ENCODE data around the gene PHF2. TPM values are rescaled to one million over a fixed set of nuclear protein-coding genes. Genes with fewer than 3 reads are reported as not detected.

The PHF2 gene
- total and polyA plus RNA-seq, 2 donors (not counting 1 experiment from before 2014, with no cell fraction given): 11.0 to 28.8 TPM

- Histone ChIP-seq H2AFZ (ENCODE audit: insufficient read depth, low read depth, low read length, poor library complexity, severe bottlenecking) (no peak overlapping the region), H3K27me3 (replicated peaks in 1 of 4; ENCODE audit: control extremely low read depth in 1 of 4, control insufficient read depth in 3 of 4, insufficient read depth in 4 of 4, low read length in 3 of 4) (no peaks in the 10 kb centered on the region), H3K36me3 (replicated peaks in 1 of 2; ENCODE audit: control extremely low read depth in 1 of 2, control insufficient read depth in 1 of 2, extremely low read depth in 1 of 2, insufficient read depth in 2 of 2, low read length in 1 of 2) (peaks cover 0 to 43% of the 10 kb centered on the region in 2 experiments), H3K9me3 (ENCODE audit: control extremely low read depth in 1 of 3, control insufficient read depth in 2 of 3, insufficient read depth in 1 of 3, low read length in 2 of 3) (no peaks in the 10 kb centered on the region), H3K4me3 (ENCODE audit: control extremely low read depth in 1 of 5, extremely low read depth in 1 of 5, insufficient read depth in 1 of 5, low read depth in 2 of 5, low read length in 4 of 5) (no peak overlapping the region), H3K9ac (ENCODE audit: low read length) (no peak overlapping the region), H3K79me2 (ENCODE audit: control insufficient read depth, insufficient read depth, low read length) (no peaks in the 10 kb centered on the region), H3K27ac (ENCODE audit: low read length in 2 of 2) (no peak overlapping the region), H4K20me1 (ENCODE audit: control insufficient read depth, insufficient read depth, low read length, poor library complexity, severe bottlenecking) (no peaks in the 10 kb centered on the region), H3K4me2 (replicated peaks; ENCODE audit: low read depth, low read length, poor library complexity, severe bottlenecking) (no peak overlapping the region), H3K4me1 (ENCODE audit: control insufficient read depth in 2 of 2, insufficient read depth in 2 of 2, low read length in 2 of 2) (no peaks in the 10 kb centered on the region)
- Mint-ChIP-seq H3K4me1 (no peaks in the 10 kb centered on the region), H3K27me3 (no peaks in the 10 kb centered on the region), H3K4me3 (no peak overlapping the region), H3K27ac (peak overlapping the region; percentile 41), H3K9me3 (ENCODE audit: insufficient read depth) (no peaks in the 10 kb centered on the region)
- intact Hi-C loops (cut with micrococcal nuclease): no loop called here
- no peak for ATAC-seq (ENCODE audit: low read depth)
- WGBS (ENCODE audit: insufficient coverage): 97% methylated on average over 20 of the region's 21 CpGs
- ChIA-PET CTCF (no interaction called here), POLR2A (no interaction called here)
- DNase-seq: no peak
- TF ChIP-seq EZH2 (IDR thresholded peaks at IDR 0.05; ENCODE audit: borderline replicate concordance, insufficient read depth, low read depth, low read length, poor library complexity, severe bottlenecking) (no peak), CTCF (IDR thresholded peaks at IDR 0.05) (no peak)
Observed at GRCh38 chr9:93654351-93654961, 78.1 kb downstream of the PHF2 start.

GRCh38 chr9:93655621-93656425, 79.4 kb downstream of the PHF2 start:
- TF ChIP-seq EZH2 (IDR thresholded peaks at IDR 0.05; ENCODE audit: borderline replicate concordance, insufficient read depth, low read depth, low read length, poor library complexity, severe bottlenecking) (no peak), CTCF (IDR thresholded peaks at IDR 0.05) (no peak)
- Histone ChIP-seq H3K4me1 (ENCODE audit: control insufficient read depth in 2 of 2, insufficient read depth in 2 of 2, low read length in 2 of 2) (no peaks in the 10 kb centered on the region), H3K27me3 (replicated peaks in 1 of 4; ENCODE audit: control extremely low read depth in 1 of 4, control insufficient read depth in 3 of 4, insufficient read depth in 4 of 4, low read length in 3 of 4) (no peaks in the 10 kb centered on the region), H4K20me1 (ENCODE audit: control insufficient read depth, insufficient read depth, low read length, poor library complexity, severe bottlenecking) (no peaks in the 10 kb centered on the region), H3K4me2 (replicated peaks; ENCODE audit: low read depth, low read length, poor library complexity, severe bottlenecking) (no peak overlapping the region), H3K4me3 (ENCODE audit: control extremely low read depth in 1 of 5, extremely low read depth in 1 of 5, insufficient read depth in 1 of 5, low read depth in 2 of 5, low read length in 4 of 5) (no peak overlapping the region), H3K79me2 (ENCODE audit: control insufficient read depth, insufficient read depth, low read length) (no peaks in the 10 kb centered on the region), H3K9ac (ENCODE audit: low read length) (no peak overlapping the region), H3K9me3 (ENCODE audit: control extremely low read depth in 1 of 3, control insufficient read depth in 2 of 3, insufficient read depth in 1 of 3, low read length in 2 of 3) (peaks cover 0 to 4% (median 0%) of the 10 kb centered on the region in 3 donors), H3K36me3 (replicated peaks in 1 of 2; ENCODE audit: control extremely low read depth in 1 of 2, control insufficient read depth in 1 of 2, extremely low read depth in 1 of 2, insufficient read depth in 2 of 2, low read length in 1 of 2) (peaks cover 0 to 31% of the 10 kb centered on the region in 2 experiments), H3K27ac (ENCODE audit: low read length in 2 of 2) (no peak overlapping the region), H2AFZ (ENCODE audit: insufficient read depth, low read depth, low read length, poor library complexity, severe bottlenecking) (no peak overlapping the region)
- no peak for DNase-seq
- H3K27me3 Mint-ChIP-seq: no peaks in the 10 kb centered on the region
- ChIA-PET POLR2A (no interaction called here), CTCF (no interaction called here)
- 97% methylated on average over 19 of the region's 22 CpGs for WGBS (ENCODE audit: insufficient coverage)
- intact Hi-C loops (cut with micrococcal nuclease): no loop called here
- H3K4me1 Mint-ChIP-seq: no peaks in the 10 kb centered on the region
- no peak overlapping the region for H3K4me3 Mint-ChIP-seq
- no peak overlapping the region for H3K27ac Mint-ChIP-seq
- no peaks in the 10 kb centered on the region for H3K9me3 Mint-ChIP-seq (ENCODE audit: insufficient read depth)
- no peak for ATAC-seq (ENCODE audit: low read depth)
